ENCODE data around the gene GOLIM4. TPM values are rescaled to one million over a fixed set of nuclear protein-coding genes. Genes with fewer than 3 reads are reported as not detected.

Gene GOLIM4
- total and polyA plus RNA-seq, 2 experiments from 2014 or later = 34.4 to 50.5 TPM

GRCh38 chr3:168025076-168025475 lies 70.6 kb downstream of the GOLIM4 start (continued):
- no peak for TF ChIP-seq ZNF462 (CRISPR knock-in tag; IDR thresholded peaks at IDR 0.05)

GRCh38 chr3:168024537-168024941 lies 71.2 kb downstream of the GOLIM4 start:
- H3K4me1 Mint-ChIP-seq = peaks cover under 1% of the 10 kb centered on the region; the same call in 1 of the 3 replicates
- no peak for DNase-seq (ENCODE audit: low spot score)
- peaks cover 4% of the 10 kb centered on the region for H3K4me1 ChIP-seq (ENCODE audit: insufficient read depth)
- no peaks in the 10 kb centered on the region for H3K9me2 ChIP-seq (ENCODE audit: insufficient read depth)
- peaks cover 40% of the 10 kb centered on the region for H3K36me3 Mint-ChIP-seq (ENCODE audit: low read depth)
- ATAC-seq = no peak
- peaks cover 28% of the 10 kb centered on the region for H3K36me3 ChIP-seq (ENCODE audit: insufficient read depth)
- no peak overlapping the region for H3K4me3 ChIP-seq
- H3K4me3 Mint-ChIP-seq = no peak overlapping the region
- no peaks in the 10 kb centered on the region for H3K27me3 ChIP-seq (ENCODE audit: insufficient read depth)
- TF ChIP-seq STAT1 (IDR thresholded peaks at IDR 0.05; ENCODE audit: unreplicated experiment) (no peak), ZNF462 (CRISPR knock-in tag; IDR thresholded peaks at IDR 0.05) (no peak), POLR2AphosphoS5 (IDR thresholded peaks at IDR 0.05; ENCODE audit: low read depth) (no peak)
- H3K27ac Mint-ChIP-seq = peak overlapping the region; percentile 34; the same call in 1 of the 2 replicates
- no peaks in the 10 kb centered on the region for H3K79me2 ChIP-seq (replicated peaks; ENCODE audit: insufficient read depth)
- no peak overlapping the region for H2AFZ ChIP-seq
- no peaks in the 10 kb centered on the region for H3K9me3 Mint-ChIP-seq
- no peak overlapping the region for H3K27ac ChIP-seq (ENCODE audit: low read depth)
- no peaks in the 10 kb centered on the region for H3K27me3 Mint-ChIP-seq (ENCODE audit: insufficient read depth, low read depth, poor library complexity)
- H4K20me1 ChIP-seq (replicated peaks; ENCODE audit: insufficient read depth) = no peaks in the 10 kb centered on the region; the same call in 1 of the 2 replicates
- H3F3A ChIP-seq (replicated peaks; ENCODE audit: low read depth) = no peaks in the 10 kb centered on the region
- no peak overlapping the region for H3K4me2 ChIP-seq
